Endothelial cell of hepatic sinusoid (primary cell): Measurements from ENCODE around the gene MAP2K5.

ENCODE experiments used
- in situ Hi-C: cut with HindIII; loops from 2 replicates; pipeline ENCODE4 v1.10.0; 2017; ENCODE audit warnings: low sequenced_read_pairs

The MAP2K5 gene

DNA sequence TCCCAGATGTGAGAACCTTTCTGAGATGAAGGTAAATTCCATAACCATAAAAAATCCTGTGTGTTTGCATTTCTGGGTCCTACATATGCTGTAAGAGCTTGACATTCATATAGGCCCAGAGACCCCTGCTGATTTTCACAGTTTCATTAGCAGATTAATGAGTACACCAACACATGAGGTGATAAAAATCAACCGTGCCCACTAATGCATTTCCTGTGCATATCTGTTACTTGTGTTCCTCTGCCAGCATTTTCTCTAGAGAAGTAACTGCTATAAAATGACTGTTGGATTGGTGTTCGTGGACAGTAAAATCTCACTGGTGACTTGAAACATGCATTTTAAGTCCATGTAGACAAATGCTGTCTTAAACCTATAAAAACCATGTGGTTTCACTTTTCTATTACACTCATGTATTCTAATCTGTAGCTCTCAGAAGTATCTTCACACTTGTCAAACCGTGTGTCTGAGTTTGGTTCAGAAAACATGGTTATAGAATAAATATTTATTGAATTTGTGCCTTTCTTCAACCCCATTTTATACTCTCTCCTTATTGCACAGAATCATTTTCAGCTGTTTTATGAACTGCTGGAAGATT, 14.6 kb downstream of the MAP2K5 start:
- in situ Hi-C loops = no loop called here

GRCh38 chr15:67558502-67558901, 16.0 kb downstream of the MAP2K5 start:
- in situ Hi-C loops = no loop called here

DNA sequence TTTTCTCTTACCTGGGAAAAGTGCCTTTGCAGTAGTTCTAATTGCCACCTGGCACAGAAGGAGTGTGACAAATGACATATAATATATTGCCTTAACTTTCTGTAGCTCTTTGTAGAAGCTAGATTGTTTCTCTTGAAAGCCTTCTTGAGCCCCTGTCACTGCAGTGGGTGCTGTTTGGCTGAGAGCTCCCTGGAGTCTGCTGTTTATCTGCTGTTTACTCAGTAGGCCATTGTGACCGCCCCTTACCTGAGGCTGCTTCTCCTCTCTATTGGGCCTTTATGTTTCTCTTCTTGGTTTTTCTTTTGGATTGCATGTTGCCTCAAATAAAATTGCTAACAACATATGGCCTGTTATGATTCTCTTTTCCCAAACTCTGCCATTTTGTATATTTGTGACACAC, 16.7 kb downstream of the MAP2K5 start:
- in situ Hi-C loops = no loop called here

DNA sequence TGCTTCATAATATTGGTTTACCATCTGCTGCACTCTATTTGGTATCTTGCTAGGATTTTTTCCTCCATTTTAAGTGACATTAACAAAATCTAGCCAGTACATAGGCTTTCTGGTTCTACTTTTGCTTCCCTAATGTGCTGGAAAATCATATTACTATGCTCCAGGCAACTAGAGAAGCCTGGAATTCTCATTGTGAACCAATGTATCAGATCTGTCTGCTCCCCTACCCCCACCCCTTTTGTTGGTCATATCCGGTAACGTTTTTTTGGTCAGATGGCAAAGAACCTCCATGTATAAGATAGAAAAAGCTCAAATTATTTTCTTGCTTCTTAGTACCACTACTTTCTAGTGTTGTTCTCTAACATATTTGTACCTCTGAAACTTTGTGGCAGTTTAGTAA, 17.1 kb downstream of the MAP2K5 start:
- in situ Hi-C loops = no loop called here

- in situ Hi-C loops = loop anchor here (5.0 kb wide), 1 partner anchor 52 kb away; no protein-coding TSS in a partner anchor
Measured at GRCh38 chr15:67560320-67560719, 17.8 kb downstream of the MAP2K5 start.

GRCh38 chr15:67563092-67563491, 20.6 kb downstream of the MAP2K5 start:
- in situ Hi-C loops = loop anchor here (5.0 kb wide), 1 partner anchor 49 kb away; no protein-coding TSS in a partner anchor

GRCh38 chr15:67564021-67564967, 21.8 kb downstream of the MAP2K5 start:
- in situ Hi-C loops = loop anchor here (5.0 kb wide), 1 partner anchor 48 kb away; no protein-coding TSS in a partner anchor

- in situ Hi-C loops = loop anchor here (5.0 kb wide), 1 partner anchor 47 kb away; no protein-coding TSS in a partner anchor
Measured at GRCh38 chr15:67564968-67565345, 22.5 kb downstream of the MAP2K5 start.

DNA sequence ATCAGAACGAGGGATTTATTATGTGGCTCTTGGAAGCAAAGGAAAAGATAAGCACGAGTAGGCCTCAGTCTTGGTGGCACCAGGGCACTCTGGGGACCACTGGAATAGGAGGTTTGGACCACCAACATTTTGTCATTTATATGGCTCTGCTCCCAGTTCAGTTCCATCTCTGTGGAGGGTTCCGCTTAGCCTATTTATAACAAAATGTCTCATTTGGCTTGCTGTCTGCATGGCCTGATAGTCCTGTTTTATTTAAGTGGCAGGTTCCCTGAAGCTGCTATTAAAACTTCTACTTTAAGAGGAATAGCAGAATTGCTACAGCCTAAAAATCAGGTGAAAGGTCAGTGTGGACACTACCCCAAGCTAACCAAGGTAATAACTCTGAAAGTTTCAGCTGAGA, 27.2 kb downstream of the MAP2K5 start:
- in situ Hi-C loops = no loop called here

- in situ Hi-C loops = no loop called here
Measured at GRCh38 chr15:67570875-67571647, 28.6 kb downstream of the MAP2K5 start.

GRCh38 chr15:67571648-67572415, 29.3 kb downstream of the MAP2K5 start:
- in situ Hi-C loops = no loop called here

DNA sequence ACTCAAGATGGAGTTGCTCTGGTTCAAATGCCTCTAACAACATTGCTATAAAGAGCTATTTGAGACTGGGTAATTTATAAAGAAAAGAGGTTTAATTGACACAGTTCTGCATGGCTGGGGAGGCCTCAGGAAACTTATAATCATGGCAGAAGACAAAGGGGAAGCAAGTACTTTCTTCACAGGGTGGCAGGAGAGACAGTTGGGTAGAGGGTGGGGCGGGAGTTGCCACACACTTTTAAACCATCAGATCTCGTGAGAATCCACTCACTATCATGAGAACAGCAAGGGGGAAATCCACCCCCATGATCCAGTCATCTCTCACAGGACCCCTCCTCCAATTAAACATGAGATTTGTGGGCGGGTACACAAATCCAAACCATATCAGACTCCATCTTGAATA, 30.7 kb downstream of the MAP2K5 start:
- in situ Hi-C loops = no loop called here

GRCh38 chr15:67575039-67575502, 32.6 kb downstream of the MAP2K5 start:
- in situ Hi-C loops = no loop called here

DNA sequence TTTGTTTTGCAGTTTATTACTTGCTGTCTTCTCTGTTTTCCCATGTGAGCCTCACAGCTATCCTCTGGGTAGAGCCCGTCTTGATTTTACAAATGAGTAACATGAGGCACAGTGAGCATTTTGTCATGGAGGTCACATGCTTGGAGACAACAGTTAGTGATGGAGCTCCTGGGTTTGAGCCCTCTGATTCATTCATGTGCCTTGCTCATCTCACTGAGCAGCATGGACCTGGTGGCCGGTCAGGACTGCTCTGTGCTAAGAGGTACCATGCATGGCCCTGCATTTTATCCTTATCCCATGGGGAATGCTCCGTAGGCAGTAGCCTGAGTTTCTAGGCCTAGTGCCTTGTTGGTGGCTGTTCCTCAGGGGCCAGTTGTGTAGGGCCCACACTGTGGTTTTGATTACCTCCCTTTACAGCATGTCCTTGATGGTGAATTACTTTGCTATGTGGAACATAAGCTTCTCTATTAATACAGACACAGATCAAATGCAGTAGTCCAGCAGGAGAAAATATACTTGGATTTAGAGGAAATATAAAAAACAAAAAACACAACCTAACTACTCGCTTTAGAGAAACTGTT, 35.6 kb downstream of the MAP2K5 start:
- in situ Hi-C loops = no loop called here

DNA sequence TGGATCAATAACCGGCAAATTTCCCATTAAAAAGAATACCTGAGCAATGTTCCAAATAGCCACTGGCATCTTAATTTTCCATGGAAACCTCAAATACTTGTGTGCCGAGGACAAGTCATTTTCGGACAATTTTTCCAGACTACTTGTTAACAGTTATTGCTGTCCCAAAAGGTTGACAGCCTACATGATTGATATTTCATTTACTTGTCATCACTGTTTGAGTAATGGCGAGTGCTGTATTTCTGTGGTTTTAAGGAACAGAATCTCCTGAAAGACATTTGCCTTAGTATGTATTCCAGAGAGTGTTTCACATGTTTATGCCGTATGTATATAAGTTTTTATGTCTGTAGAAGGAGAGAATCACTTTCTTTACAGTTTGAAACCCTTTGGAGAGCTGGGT, 36.7 kb downstream of the MAP2K5 start:
- in situ Hi-C loops = no loop called here

DNA sequence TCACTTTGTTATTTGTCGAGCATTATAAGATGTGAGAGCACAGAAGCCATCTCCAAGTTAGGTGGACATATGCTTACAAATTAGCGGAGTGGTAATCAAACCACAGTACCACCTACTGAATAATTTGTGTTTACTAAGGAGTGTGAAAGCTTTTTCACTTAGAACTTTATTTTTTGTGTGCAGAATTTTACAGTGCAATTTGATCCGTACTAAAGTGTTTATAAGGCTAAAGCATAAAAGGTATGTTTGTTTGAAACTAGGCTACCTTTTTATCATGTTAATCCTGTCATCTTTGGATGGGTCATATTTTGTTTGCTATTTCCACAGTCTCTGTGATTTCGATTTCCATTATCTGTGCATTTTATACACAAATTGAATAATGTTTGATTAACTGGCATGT, 37.5 kb downstream of the MAP2K5 start:
- in situ Hi-C loops = no loop called here

DNA sequence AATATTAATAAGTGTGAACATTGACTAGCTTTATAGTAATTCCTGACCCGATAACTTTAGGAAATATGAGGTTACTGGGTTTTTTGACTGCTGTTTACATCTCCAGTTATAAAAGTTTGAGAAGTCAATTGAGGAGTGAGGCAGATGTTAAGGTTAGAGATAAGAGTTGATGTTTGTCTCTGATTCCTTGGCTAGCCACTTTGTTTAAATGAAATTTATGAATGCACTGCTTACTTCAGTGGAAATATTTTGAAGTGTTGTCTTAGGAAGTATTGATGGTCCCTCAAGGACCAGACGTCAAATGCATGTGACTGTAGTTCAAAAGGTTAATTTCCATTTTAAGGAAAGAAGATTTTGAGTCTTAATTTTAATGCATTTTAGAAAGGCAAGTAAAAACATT, 41.7 kb downstream of the MAP2K5 start:
- in situ Hi-C loops = no loop called here

DNA sequence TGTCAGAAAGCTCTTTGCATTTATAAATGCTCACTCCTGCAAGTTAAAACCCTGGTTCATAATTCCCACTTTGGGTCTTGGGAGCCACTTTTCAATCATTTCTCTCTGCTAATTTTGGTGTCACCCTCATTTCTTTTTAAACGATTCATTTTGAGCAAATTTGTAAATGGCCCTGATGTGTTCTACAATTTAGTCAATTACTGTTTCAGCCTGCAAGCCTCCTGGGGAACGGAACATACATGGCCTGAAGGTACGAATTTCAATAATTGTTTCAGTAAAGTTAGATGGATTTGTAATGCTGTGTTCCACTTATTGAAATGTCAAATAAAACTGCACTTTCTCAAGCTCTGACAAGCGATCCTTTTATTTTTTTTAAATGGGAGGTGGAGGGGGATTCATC, 43.2 kb downstream of the MAP2K5 start:
- in situ Hi-C loops = no loop called here

- in situ Hi-C loops = no loop called here
Measured at GRCh38 chr15:67587331-67587730, 44.8 kb downstream of the MAP2K5 start.

DNA sequence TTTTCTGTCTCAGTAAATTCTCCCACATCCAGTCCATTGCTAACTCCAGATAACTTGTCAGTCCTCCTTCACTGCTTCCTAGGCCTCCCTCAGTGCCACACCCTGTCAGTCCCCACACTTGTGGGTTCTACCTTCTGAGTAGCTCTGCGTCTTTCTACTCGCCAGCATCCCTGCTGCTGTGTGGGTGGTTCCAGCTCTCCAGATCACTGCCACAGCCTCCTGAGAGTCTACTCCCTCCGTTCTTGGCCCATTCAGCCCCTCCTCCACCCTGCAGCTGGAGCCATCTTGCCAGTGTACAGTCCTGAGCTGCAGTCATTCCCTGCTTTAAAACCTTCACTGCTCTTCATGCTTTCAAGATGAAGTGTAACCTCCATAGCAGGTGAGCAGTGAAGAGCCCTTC, 45.3 kb downstream of the MAP2K5 start:
- in situ Hi-C loops = no loop called here
